Lung (tissue), 12 donors: ENCODE measurements around the gene UNC13B. TPM values are rescaled to one million over a fixed set of nuclear protein-coding genes. Genes with fewer than 3 reads are reported as not detected.
A peak's percentile ranks its signal among the peaks of the same experiment; 100 is the strongest.

Experiments used
- ATAC-seq: fragments of 200-7000 bp; cut with Tn5 transposase; one replicate; pipeline ENCODE4 v1.9.1; 2020; ENCODE audit warnings: moderate number of reproducible peaks; ENCODE audit not compliant: insufficient read depth, low FRiP score
- DNase-seq, 3 donors: peaks; one replicate each; pipeline ENCODE4 v3.0.0-alpha.2; 2013 to 2017
- H3K27ac ChIP-seq, 2 donors: one replicate each; pipeline ENCODE4 v1.5.1; 2013; ENCODE audit warnings: mild to moderate bottlenecking in 2 of 2, moderate library complexity in 2 of 2, control low read depth in 1 of 2, inconsistent platforms in 1 of 2, low read depth in 1 of 2, low read length in 1 of 2
- H3K27me3 ChIP-seq, 3 donors: one replicate each; pipeline ENCODE4 v1.5.1; 2013; ENCODE audit warnings: low read length in 2 of 3; ENCODE audit not compliant: control insufficient read depth in 3 of 3, insufficient read depth in 3 of 3
- H3K36me3 ChIP-seq, 4 donors: one replicate each; pipeline ENCODE4 v1.5.1; 2013; ENCODE audit warnings: low read length in 4 of 4, mild to moderate bottlenecking in 1 of 4, moderate library complexity in 1 of 4; ENCODE audit not compliant: control insufficient read depth in 4 of 4, insufficient read depth in 4 of 4
- H3K4me1 ChIP-seq, 5 donors: one replicate each; pipeline ENCODE4 v1.5.1; 2013; ENCODE audit warnings: low read length in 5 of 5, mild to moderate bottlenecking in 2 of 5, moderate library complexity in 1 of 5; ENCODE audit not compliant: control insufficient read depth in 5 of 5, insufficient read depth in 5 of 5
- H3K4me3 ChIP-seq: one replicate; pipeline ENCODE4 v1.5.1; 2013; ENCODE audit warnings: mild to moderate bottlenecking, control low read depth, moderate library complexity
- H3K9ac ChIP-seq, 2 donors: one replicate each; pipeline ENCODE4 v1.5.1; 2013; ENCODE audit warnings: low read length in 2 of 2, control low read depth in 1 of 2; ENCODE audit not compliant: insufficient read depth in 1 of 2
- H3K9me3 ChIP-seq, 4 donors: one replicate each; pipeline ENCODE4 v1.5.1; 2013; ENCODE audit warnings: low read length in 3 of 4, mild to moderate bottlenecking in 1 of 4, moderate library complexity in 1 of 4; ENCODE audit not compliant: control insufficient read depth in 4 of 4, insufficient read depth in 3 of 4
- CTCF ChIP-seq: IDR thresholded peaks from 2 replicates; pipeline ENCODE4 v1.5.1; 2012; ENCODE audit warnings: mild to moderate bottlenecking; ENCODE audit errors: control extremely low read depth, extremely low read depth
- WGBS, 2 donors: extraction: QIAGEN DNeasy Blood & Tissue Kit; methylation state at CpG; one replicate each; pipeline ENCODE4 v1.1.7; 2013; 5-methylcytosine and 5-hydroxymethylcytosine counted together
- polyA plus RNA-seq, 2 donors: library from polyadenylated mRNA; stranded (reverse); fragments of 200-250 nt; gene quantifications; one replicate each; pipeline ENCODE4 v1.2.1, GENCODE V29; 2013
- total RNA-seq, 2 donors: library from RNA; depleted of rRNA in 1 of 2; stranded (reverse); fragments of >200 nt in 1 of 2; gene quantifications; one replicate each; pipeline ENCODE4 v1.2.1, GENCODE V29; 2014 to 2021
- donor health status: control.
- donor health status: control.
- donor health status: Bipolar disorder and iron deficiency.
- donor health status: healthy.
- donor health status: DM: yes; HTN: yes; CAD: no.

The UNC13B gene
- total and polyA plus RNA-seq, 4 donors, result 25.8 to 102 (median 64.4) TPM

DNA sequence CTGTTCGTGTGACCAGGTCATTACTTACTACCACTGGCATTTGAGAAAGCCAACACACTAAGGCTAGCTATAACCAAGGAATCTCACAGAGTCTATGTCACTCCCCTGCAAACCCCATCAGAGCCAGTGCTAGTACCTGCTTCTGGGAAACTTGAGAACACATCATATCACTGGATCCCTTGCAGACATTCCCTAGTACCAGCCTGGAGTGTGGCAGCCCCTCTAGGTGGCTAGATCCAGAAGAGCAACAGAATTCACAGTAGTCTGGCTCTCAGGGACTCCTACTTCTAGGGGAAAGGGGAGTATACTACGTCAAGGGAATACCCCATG is 254.3 kb downstream of the UNC13B start:
- WGBS, 2 donors, result 79 to 87% methylated on average over 2 of the region's 2 CpGs
- H3K36me3 ChIP-seq, result peaks cover 0 to 3% (median 0%) of the 10 kb centered on the region in 4 donors
- H3K9me3 ChIP-seq, result peaks cover 0 to 3% (median 0%) of the 10 kb centered on the region in 4 donors
- no peak for TF ChIP-seq CTCF
- ATAC-seq, result no peak
- H3K4me1 ChIP-seq, result no peaks in the 10 kb centered on the region
- no peak for DNase-seq
- H3K4me3 ChIP-seq, result no peak overlapping the region
- no peaks in the 10 kb centered on the region for H3K27me3 ChIP-seq
- no peak overlapping the region for H3K9ac ChIP-seq
- H3K27ac ChIP-seq, result no peak overlapping the region

DNA sequence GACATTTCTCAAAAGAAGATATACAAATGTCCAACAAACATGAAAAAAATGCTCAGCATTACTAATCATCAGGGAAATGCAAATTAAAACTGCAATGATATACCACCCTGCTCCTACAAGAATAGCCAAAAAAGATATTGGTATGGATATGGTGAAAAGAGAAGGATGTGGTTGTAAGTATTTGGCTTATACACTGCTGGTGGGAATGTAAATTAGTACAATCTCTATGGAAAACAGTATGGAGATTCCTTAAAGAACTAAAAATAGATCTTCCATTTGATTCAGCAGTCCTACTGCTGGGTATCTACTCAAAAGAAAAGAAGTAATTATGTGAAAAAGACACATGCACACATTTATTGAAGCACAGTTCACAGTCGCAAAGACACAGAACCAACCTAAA is 260.5 kb downstream of the UNC13B start:
- H3K4me1 ChIP-seq, result no peaks in the 10 kb centered on the region
- no peak for TF ChIP-seq CTCF
- H3K27me3 ChIP-seq, result no peaks in the 10 kb centered on the region
- WGBS, 2 donors, result 85 to 96% methylated on average over 1 of the region's 1 CpG
- H3K27ac ChIP-seq, result no peak overlapping the region
- no peaks in the 10 kb centered on the region for H3K9me3 ChIP-seq
- no peak overlapping the region for H3K4me3 ChIP-seq
- no peaks in the 10 kb centered on the region for H3K36me3 ChIP-seq
- no peak for DNase-seq
- H3K9ac ChIP-seq, result no peak overlapping the region
- ATAC-seq, result no peak

- no peak overlapping the region for H3K9ac ChIP-seq
- 84% methylated on average over 2 of the region's 2 CpGs for WGBS, 2 donors
- no peak overlapping the region for H3K27ac ChIP-seq
- no peaks in the 10 kb centered on the region for H3K36me3 ChIP-seq
- no peaks in the 10 kb centered on the region for H3K27me3 ChIP-seq
- TF ChIP-seq CTCF, result no peak
- no peak overlapping the region for H3K4me3 ChIP-seq
- ATAC-seq (no peak), DNase-seq (no peak)
- no peaks in the 10 kb centered on the region for H3K9me3 ChIP-seq
- no peaks in the 10 kb centered on the region for H3K4me1 ChIP-seq
Observed at GRCh38 chr9:35422753-35423152, 260.9 kb downstream of the UNC13B start.

DNA sequence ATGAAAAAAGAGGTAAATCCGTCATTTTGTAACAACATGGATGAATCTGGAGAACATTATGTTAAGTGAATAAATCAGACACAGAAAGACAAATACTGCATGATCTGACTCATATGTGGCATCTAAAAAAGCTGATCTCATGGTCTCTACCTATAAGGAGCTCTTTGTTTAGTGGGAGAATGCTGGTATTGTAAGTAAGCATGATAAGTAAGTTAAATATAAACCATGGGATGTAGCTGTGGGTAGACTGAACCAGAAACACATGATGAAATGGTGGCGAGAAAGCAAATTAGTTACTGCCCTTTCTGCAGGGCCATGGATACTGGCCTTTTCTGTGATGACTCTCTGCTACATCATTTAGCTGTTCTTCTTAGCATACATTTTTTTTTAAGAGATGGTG is 261.7 kb downstream of the UNC13B start:
- TF ChIP-seq CTCF, result no peak
- ATAC-seq, result no peak
- Histone ChIP-seq H3K4me1 (no peaks in the 10 kb centered on the region), H3K27me3 (no peaks in the 10 kb centered on the region), H3K9me3 (no peaks in the 10 kb centered on the region), H3K4me3 (no peak overlapping the region), H3K27ac (no peak overlapping the region), H3K9ac (no peak overlapping the region), H3K36me3 (no peaks in the 10 kb centered on the region)
- DNase-seq, result peak in 1 of 3 donors; percentile 4
- WGBS, 2 donors, result 93 to 98% methylated on average over 2 of the region's 2 CpGs
